ENCODE data around the gene RBM47. TPM values are rescaled to one million over a fixed set of nuclear protein-coding genes. Genes with fewer than 3 reads are reported as not detected.

The RBM47 gene
- total RNA-seq, 6 donors from 2014 or later = 111 to 448 (median 149) TPM

GRCh38 chr4:40619600-40619999 is 10.1 kb downstream of the RBM47 start:
- TF ChIP-seq POLR2AphosphoS5 (IDR thresholded peaks at IDR 0.05) (no peak), POLR2A (IDR thresholded peaks at IDR 0.05) (no peak), CTCF (IDR thresholded peaks at IDR 0.05) (no peak)
- ATAC-seq (ENCODE audit: low FRiP score in 2 of 2) (no peak), DNase-seq (no peak)
- WGBS, 2 donors = 90 to 98% methylated on average over 11 of the region's 11 CpGs
- Histone ChIP-seq H3K4me3 (no peak overlapping the region), H3K27ac (no peak overlapping the region), H3K4me1 (peaks cover 4 to 28% (median 12%) of the 10 kb centered on the region in 4 donors), H3K9me3 (no peaks in the 10 kb centered on the region), H3K36me3 (no peaks in the 10 kb centered on the region), H3K27me3 (no peaks in the 10 kb centered on the region)

GRCh38 chr4:40617872-40618271 is 11.8 kb downstream of the RBM47 start:
- no peak for DNase-seq
- H3K27me3 ChIP-seq = no peaks in the 10 kb centered on the region
- H3K36me3 ChIP-seq = no peaks in the 10 kb centered on the region
- WGBS, 2 donors = 74 to 75% methylated on average over 2 of the region's 2 CpGs
- H3K4me1 ChIP-seq = peaks cover 4 to 25% (median 12%) of the 10 kb centered on the region in 4 donors
- no peak overlapping the region for H3K27ac ChIP-seq
- H3K9me3 ChIP-seq = no peaks in the 10 kb centered on the region
- H3K4me3 ChIP-seq = no peak overlapping the region
- TF ChIP-seq POLR2AphosphoS5 (IDR thresholded peaks at IDR 0.05) (no peak), EP300 (IDR thresholded peaks at IDR 0.05) (no peak), CTCF (IDR thresholded peaks at IDR 0.05) (no peak), POLR2A (IDR thresholded peaks at IDR 0.05) (no peak)
- ATAC-seq (ENCODE audit: low FRiP score in 2 of 2) = no peak

GRCh38 chr4:40614031-40614430 is 15.6 kb downstream of the RBM47 start:
- H3K4me1 ChIP-seq = peaks cover 0 to 6% (median 2%) of the 10 kb centered on the region in 4 donors
- ATAC-seq (ENCODE audit: low FRiP score in 2 of 2) (no peak), DNase-seq (no peak)
- no peaks in the 10 kb centered on the region for H3K36me3 ChIP-seq
- TF ChIP-seq POLR2A (IDR thresholded peaks at IDR 0.05) (no peak), CTCF (IDR thresholded peaks at IDR 0.05) (no peak), POLR2AphosphoS5 (IDR thresholded peaks at IDR 0.05) (no peak), EP300 (IDR thresholded peaks at IDR 0.05) (no peak)
- no peak overlapping the region for H3K27ac ChIP-seq
- no peaks in the 10 kb centered on the region for H3K27me3 ChIP-seq
- no peak overlapping the region for H3K4me3 ChIP-seq
- 55 to 62% methylated on average over 2 of the region's 2 CpGs for WGBS, 2 donors
- no peaks in the 10 kb centered on the region for H3K9me3 ChIP-seq

GRCh38 chr4:40613456-40613855 is 16.2 kb downstream of the RBM47 start:
- 46 to 57% methylated on average over 1 of the region's 1 CpG for WGBS, 2 donors
- TF ChIP-seq EP300 (IDR thresholded peaks at IDR 0.05) = no peak
- H3K36me3 ChIP-seq = no peaks in the 10 kb centered on the region
- H3K9me3 ChIP-seq = no peaks in the 10 kb centered on the region
- ATAC-seq (ENCODE audit: low FRiP score in 2 of 2) = no peak
- DNase-seq = no peak
- no peak overlapping the region for H3K4me3 ChIP-seq
- no peaks in the 10 kb centered on the region for H3K27me3 ChIP-seq
- no peak overlapping the region for H3K27ac ChIP-seq
- H3K4me1 ChIP-seq = peaks cover 0 to 12% (median 2%) of the 10 kb centered on the region in 4 donors

GRCh38 chr4:40612831-40613230 is 16.8 kb downstream of the RBM47 start:
- no peak for ATAC-seq (ENCODE audit: low FRiP score in 2 of 2)
- 76 to 86% methylated on average over 2 of the region's 2 CpGs for WGBS, 2 donors
- DNase-seq = no peak

More at GRCh38 chr4:40612831-40613230, 16.8 kb downstream of the RBM47 start:
- no peaks in the 10 kb centered on the region for H3K36me3 ChIP-seq
- no peak overlapping the region for H3K4me3 ChIP-seq
- H3K9me3 ChIP-seq = no peaks in the 10 kb centered on the region
- H3K27ac ChIP-seq = no peak overlapping the region
- no peak for TF ChIP-seq EP300 (IDR thresholded peaks at IDR 0.05)
- TF ChIP-seq CTCF (IDR thresholded peaks at IDR 0.05) = no peak
- TF ChIP-seq POLR2A (IDR thresholded peaks at IDR 0.05) = no peak
- no peak for TF ChIP-seq POLR2AphosphoS5 (IDR thresholded peaks at IDR 0.05)
- peaks cover 0 to 14% (median 2%) of the 10 kb centered on the region in 4 donors for H3K4me1 ChIP-seq
- no peaks in the 10 kb centered on the region for H3K27me3 ChIP-seq
